Measurements from ENCODE around the gene SHMT1.
"Not testable (repeated sequence)": the region's sequence is repeated elsewhere in the genome, so short reads cannot be mapped to it uniquely, and the experiment has no call there.

DNA sequence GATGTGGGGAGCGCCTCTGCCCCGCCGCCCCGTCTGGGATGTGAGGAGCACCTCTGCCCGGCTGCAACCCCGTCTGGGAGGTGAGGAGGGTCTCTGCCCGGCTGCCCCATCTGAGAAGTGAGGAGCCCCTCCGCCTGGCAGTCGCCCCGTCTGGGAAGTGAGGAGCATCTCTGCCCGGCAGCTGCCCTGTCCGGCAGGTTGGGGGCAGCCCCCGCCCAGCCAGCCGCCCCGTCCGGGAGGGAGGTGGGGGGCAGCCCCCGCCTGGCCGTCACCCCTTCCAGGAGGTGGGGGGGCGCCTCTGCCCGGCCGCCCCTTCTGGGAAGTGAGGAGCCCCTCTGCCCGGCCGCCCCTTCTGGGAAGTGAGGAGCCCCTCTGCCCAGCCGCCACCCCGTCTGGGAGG is 25.2 kb downstream of the SHMT1 start:
- TF ChIP-seq, protein P1, sequence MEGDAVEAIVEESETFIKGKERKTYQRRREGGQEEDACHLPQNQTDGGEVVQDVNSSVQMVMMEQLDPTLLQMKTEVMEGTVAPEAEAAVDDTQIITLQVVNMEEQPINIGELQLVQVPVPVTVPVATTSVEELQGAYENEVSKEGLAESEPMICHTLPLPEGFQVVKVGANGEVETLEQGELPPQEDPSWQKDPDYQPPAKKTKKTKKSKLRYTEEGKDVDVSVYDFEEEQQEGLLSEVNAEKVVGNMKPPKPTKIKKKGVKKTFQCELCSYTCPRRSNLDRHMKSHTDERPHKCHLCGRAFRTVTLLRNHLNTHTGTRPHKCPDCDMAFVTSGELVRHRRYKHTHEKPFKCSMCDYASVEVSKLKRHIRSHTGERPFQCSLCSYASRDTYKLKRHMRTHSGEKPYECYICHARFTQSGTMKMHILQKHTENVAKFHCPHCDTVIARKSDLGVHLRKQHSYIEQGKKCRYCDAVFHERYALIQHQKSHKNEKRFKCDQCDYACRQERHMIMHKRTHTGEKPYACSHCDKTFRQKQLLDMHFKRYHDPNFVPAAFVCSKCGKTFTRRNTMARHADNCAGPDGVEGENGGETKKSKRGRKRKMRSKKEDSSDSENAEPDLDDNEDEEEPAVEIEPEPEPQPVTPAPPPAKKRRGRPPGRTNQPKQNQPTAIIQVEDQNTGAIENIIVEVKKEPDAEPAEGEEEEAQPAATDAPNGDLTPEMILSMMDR (IDR thresholded peaks at IDR 0.05), result not testable (repeated sequence)
- not testable (repeated sequence) for TF ChIP-seq POLR2AphosphoS5 (IDR thresholded peaks at IDR 0.05)

Measured in esophagus muscularis mucosa (tissue), 3 donors.